ENCODE data around the gene PTGFRN.

Gene PTGFRN

DNA sequence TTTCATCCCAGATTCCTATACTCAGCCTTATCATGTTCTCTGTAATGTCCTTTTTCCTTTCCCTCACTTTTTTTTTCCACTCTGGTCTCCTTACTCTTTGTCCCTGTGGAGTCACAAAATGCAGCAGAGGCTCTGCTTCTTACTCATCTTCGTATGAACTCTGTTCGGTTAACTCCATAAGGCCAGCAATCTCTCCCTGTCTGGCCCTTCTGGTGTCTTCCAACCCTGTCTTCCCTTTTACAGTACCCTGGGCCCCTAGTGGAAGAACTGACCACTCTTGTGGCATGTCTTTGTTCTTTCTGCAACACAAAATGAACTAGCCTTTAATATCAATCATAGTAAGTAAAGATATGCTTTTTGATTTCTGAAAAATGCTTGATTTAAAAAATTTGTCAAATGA, 98.9 kb downstream of the PTGFRN start:
- no peak for DNase-seq

DNA sequence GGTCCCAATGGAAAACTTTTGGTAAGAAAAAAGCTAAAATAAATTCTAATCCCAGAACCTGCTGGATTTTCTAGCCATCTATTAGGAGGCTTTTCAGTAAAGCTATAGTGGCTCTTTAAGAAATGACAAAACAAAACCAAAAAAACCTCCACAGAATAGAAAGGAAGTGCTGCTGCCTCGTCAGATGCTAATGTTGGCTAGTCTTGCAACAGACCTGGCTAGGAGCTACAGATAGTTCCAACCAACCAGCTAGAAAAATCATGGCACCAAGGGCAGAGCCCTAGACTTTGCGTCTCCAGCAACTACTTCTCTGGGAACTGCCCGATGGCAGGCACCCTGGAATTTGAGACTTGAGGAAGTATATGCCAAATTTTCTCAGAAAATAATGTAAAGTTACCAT, 99.4 kb downstream of the PTGFRN start:
- DNase-seq, result peak in 1 of 4 experiments; percentile 5

DNA sequence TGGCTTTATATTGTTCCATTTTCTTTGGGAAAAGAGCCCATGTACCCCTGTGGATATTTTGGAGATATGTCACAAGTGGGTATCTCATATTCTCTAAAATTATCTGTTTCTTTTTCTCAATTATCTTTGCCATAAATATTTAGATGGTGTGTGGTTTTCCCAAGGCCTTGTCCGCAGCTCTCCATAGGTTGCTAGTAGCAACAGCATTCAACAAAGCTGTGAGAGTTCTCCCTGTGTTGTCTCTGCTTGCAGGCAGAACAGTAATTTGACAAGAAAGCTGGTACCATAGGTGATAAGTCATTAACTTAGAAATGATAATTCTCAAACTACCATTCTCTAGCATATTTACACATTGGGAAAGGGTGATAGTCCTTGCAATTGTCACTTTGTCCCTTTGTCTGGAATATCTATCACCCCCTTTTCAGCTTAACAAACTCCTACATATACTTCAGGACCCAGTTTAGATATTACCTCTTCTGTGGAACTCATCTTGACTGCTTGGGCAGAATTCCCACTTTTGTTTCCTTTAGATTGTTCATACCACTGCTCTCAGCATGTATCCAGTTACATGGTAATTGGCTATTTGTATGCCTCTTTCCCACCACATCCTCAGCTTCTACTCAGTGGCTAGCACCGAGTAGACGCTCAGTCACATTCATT, 100.7 kb downstream of the PTGFRN start:
- DNase-seq, result no peak

DNA sequence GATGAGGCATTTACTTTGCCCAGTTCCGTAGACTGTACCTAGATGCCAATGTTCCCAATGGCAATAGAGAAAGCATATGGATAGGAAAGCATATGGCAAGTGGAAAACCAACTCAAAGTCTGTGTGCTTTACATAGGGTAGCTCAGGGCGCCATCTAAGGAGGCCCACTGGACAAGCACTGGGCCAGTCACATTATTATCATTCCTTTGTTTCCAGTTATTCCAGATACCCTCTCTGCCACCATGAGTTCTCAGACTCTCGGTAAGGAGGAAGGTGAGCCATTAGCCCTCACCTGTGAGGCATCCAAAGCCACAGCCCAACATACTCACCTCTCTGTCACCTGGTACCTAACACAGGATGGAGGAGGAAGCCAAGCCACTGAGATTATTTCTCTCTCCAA, 101.6 kb downstream of the PTGFRN start:
- no peak for DNase-seq

DNA sequence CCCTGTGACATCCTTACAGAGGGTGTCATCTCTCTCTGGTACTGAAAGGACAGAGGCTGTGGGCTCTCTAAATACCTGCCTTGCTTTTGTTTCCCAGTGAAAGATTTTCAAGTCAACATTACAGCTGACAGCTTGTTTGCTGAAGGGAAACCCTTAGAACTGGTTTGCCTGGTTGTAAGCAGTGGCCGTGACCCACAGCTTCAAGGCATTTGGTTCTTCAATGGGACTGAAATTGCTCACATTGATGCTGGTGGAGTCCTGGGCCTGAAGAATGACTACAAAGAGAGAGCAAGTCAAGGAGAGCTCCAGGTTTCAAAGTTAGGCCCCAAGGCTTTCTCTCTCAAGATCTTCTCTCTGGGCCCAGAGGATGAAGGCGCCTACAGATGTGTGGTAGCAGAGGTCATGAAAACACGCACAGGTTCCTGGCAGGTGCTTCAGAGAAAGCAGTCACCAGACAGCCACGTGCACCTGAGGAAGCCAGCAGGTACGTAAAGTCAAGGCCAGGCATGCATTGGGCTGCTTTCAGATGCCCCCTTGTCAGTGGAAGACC, 103.7 kb downstream of the PTGFRN start:
- no peak for DNase-seq

DNA sequence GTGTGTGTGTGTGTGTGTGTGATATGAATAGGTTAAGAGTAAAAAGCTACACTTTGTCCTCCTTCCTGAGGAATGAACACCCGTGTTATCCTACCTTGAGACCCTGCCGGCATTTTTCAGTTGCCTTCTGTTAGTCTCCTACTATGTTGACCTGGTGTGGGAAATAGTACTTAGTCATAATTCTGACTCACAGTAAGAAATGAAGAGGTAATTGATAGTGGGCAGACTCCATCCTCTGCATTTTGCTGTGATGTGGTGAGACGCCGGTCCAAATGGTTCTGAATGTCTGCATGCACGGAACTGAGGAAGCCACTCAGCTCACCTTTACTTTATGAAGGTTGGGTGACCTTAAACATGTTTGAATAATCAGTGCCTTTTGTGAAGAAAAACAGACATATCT, 104.5 kb downstream of the PTGFRN start:
- no peak for DNase-seq

DNA sequence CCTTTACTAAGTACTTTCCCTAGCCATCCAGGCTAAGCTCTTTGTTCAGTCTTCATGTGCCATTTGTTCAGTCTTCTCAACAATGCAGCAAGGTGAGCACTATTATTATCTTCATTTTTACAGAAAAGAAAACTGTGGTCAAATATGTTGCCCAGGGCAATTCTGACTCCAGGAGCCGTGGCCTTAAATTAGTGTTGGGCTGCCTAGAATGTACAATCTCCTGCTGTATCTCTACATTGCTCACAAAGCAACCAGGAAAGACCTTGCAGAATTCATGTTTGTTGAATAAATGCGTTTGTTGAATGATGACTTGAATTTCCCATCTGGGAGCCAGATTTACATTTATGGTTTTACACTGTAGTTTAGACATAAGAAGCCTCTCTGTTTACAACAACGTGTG, 106.0 kb downstream of the PTGFRN start:
- DNase-seq, result no peak

DNA sequence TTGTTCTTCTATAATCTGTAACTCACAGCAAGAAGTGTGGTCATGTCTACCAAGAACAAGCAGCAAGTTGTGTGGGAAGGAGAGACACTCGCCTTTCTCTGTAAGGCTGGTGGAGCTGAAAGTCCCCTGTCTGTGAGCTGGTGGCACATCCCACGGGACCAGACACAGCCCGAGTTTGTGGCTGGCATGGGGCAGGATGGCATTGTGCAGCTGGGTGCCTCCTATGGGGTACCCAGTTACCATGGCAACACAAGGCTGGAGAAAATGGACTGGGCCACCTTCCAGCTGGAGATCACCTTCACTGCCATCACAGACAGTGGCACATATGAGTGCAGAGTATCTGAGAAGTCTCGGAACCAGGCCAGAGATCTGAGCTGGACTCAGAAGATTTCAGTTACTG, 107.3 kb downstream of the PTGFRN start:
- no peak for DNase-seq

DNA sequence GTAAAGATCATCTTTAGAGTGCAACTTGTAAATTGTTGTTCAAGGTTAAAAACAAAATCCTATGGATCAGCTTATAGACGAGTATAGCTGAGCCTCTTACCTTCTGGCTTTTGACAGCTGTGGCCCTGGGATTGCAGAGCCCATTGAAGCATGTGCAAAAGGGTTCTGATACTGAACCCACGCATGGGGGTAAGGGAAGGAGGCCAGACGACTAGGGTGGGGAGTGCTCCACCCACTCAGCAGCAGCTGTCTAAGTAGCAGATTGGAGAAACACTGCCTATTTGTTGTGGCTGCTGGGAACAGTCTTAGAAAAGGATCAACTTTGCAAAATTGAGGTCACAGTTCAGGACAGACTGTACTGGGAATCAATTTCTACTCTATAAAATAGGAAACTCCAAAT, 107.9 kb downstream of the PTGFRN start:
- DNase-seq, result no peak

DNA sequence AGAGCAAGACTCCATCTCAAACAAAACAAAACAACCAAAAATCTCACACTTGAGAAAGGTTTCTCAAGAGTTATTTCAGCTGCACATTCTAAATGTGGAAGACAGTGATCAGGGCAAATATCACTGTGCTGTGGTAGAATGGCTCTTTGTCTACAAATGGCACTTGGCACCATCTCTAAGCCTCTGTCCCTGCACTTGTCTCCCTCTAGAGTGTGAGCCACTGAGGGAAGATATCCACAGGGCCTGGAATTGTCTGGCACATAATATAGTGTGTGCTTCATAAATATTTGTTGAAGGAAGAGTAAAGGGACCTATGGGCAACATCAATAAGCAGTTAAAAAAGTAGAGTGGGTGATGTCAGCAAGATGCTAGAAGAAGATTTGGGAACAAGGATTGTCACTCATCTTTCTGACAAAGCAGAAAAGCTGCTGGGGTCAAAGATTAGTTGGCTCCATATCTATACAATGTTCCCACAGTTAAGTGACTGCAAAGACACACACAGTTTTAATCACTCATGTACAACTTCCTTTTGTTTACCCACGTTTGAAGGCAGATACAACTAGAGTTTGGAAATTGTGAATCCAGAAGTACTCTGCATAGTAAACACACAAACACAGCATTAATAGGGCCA, 110.9 kb downstream of the PTGFRN start:
- no peak for DNase-seq

DNA sequence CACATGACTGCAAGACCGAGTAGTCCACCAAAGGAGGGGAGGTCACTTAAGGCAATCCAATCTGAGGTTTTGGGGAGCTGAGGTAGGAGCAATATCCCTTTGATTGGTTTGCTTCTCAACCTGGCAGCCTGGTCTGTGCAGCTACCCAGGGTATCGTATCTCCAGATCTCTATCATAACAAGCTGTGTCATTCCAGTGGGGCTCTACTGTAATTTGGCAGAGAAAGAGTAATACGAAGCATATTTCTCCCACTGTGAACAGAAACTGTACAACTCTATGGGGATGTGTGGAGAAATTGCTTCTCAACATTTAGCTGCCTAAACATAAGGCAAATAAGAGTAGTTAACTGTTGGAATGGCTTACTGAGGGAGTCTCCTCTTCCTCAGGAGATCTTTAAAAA, 112.4 kb downstream of the PTGFRN start:
- DNase-seq, result no peak

DNA sequence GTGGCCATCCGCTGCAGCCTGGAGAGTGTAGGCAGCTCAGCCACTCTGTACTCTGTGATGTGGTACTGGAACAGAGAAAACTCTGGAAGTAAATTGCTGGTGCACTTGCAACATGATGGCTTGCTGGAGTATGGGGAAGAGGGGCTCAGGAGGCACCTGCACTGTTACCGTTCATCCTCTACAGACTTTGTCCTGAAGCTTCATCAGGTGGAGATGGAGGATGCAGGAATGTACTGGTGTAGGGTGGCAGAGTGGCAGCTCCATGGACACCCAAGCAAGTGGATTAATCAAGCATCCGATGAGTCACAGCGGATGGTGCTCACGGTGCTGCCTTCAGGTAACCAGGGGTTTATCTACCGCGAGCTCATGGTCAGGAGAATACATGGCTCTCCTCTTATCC, 115.9 kb downstream of the PTGFRN start:
- no peak for DNase-seq

DNA sequence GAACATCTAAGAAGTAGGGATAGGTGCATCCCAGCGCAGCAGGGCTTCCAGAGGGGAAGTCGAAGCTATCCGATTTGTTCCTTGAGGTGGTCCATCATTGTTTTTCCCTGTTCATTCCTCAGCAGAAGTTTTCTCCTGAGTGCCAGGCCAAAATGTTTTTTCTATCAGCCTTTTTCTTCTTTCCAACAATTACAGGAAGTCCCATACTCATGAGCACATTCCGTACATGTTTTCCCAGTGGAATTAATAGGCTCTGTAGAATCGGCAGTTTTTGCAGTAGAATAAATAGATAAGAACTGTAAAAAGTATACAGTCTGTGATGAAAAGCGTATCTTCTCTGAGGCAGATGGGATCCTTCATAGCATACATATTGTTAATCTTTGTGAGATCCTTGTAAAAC, 116.6 kb downstream of the PTGFRN start:
- DNase-seq, result no peak

DNA sequence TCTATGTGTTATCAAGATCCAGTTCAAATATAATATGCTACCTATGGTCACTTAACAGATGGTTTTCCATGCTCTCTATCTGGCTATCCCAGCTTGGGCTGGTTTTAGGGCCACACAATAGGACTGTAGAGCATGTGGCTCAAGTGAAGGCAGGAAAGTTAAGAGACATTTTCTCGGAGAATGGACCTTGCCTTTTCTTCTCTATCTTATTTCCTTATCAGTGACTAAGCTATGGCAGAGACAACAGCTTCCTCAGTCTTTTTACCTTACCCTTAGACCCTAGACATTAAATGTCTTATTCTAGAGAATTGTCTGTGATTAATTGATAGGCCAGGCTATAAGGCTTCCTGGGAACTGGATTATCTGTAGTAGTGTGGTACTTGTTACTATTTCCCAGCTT, 120.0 kb downstream of the PTGFRN start:
- DNase-seq, result no peak

DNA sequence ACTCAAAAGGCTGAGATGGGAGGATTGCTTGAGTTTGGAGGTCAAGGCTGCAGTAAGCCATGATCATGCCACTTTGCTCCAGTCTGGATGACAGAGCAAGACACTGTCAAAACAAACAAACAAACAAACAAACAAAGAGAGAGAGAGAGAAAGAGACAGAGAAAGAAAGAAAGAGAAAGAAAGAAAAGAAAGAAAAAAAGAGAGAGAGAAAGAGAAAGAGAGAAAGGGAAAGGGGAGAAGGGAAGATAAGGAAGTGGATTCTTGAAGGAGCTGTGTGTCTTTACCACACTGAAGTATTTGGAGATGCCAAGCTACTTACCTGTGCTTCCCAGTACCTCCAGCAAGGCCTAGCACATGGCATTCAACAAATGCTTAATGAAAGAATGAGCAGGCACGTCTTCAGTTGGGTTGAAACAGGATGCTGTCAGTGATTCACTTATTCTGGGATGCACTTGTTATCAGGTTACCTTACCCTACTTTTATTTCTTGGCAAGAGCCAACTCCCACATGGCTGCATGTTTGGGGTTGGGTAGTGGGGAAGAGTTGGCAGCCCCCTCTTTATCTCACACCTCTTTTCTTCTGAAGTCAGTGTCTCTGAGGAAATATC, 120.7 kb downstream of the PTGFRN start:
- no peak for DNase-seq

DNA sequence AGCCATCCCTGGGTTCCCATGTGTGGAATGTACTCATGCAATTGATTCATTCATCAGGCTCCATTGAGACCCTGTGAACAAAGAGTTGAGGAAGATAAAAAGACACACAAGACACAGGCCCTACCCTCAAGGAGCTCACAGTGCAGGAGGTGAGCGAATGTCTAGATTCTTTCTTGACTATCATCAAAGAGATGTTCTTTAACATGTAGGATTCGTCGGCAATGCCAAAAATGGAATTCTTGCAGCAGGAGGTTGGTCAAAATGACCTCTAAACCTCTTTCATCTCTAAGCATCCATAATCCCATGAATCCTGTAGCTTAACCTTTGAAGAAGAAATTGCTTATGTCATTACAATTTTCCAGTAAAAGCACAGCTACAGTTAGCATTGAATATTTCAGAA, 122.5 kb downstream of the PTGFRN start:
- DNase-seq, result no peak

DNA sequence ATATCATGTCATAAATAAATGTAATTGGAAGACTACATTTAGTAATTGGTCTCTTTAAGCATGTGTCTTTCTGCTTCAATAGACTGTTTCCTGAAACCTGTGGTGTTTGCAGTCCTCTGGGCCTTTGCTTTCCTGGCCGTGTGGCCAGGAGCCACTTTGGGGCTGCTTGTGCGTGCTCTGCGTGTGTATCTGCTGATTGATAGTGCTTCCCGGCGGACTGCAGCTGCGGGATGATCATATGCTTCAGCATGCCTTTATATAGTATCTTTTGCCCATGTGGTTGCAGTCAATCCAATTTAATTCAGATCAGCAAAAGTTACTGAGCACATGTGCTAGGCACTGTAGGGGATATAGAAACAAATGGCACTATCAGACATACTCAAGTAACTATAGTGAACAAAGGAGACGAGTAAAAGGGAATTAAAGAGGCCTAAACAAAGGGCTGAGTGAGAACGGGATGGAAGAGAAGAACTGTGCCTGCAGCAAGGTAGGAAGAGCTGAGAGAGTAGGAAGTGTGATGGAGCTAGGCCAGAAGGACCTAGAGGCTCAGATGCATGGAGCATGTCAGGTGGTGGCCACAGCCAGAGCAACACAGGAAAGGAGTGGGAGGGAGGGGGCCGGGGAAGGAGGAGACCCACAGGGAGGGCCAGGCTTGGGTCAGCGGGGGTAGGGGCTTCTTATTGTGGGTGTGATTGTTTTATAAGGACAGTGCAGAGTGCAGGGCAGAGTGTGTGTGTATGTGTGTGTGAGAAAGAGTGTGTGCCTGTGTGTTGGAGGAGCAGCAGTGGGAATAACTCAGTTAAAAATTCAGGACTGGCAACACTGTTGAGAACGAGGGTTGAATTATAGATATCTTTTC, 123.2 kb downstream of the PTGFRN start:
- DNase-seq, result no peak

DNA sequence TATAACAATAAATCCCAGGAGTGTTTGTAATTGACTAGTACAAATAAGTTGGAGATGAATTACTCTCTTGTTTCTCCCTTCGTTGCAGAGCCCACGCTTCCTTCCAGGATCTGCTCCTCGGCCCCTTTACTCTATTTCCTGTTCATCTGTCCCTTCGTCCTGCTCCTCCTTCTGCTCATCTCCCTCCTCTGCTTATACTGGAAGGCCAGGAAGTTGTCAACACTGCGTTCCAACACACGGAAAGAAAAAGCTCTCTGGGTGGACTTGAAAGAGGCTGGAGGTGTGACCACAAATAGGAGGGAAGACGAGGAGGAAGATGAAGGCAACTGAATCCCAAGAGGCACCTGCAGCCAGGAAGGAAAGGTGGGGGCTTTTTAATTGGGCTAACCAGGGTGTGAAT, 124.1 kb downstream of the PTGFRN start:
- no peak for DNase-seq

DNA sequence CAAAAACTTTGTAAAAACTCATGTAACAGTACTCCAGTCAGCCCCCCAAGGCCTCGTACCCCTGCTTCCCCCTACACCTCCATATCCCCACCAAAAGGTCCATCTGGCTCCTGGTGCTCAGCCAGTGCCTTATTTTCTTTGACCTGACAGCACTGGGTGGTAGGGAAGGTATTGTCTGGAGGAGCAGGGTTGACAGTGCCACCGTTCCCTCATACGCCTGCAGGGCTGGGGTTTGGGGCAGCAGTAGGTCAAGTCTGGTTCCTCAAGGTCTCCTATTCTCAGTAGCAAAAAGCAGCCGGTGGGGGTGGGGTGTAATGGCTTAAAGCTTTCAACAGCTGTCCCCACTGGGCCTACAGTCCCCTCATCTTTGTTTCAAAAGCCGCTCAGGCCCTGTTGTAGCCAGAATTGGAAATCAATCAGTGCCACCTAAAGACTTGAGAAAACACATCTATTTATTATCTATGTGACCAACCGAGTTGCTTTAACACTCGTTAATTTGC, 125.1 kb downstream of the PTGFRN start:
- no peak for DNase-seq

DNA sequence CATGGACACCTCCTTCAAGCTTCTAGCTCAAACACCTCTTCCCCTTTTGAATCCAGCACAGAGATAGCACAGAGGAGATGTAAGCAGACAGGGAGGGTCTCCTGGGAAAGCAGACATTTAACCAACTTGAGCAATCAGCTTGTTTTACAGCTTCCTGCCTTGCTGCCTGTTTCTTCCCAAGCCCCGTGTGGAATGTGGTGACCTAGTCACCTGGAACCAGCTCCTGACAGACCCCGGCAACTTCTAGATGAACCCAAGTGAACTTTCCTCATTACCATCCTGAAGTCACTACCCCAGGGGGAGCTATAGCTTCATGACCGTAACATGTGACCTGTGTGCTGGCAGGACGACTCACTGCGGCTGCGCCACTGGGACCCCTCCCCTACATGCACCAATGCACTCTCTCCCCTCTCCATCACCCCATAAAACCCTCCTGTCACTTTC, 126.3 kb downstream of the PTGFRN start:
- DNase-seq, result no peak

DNA sequence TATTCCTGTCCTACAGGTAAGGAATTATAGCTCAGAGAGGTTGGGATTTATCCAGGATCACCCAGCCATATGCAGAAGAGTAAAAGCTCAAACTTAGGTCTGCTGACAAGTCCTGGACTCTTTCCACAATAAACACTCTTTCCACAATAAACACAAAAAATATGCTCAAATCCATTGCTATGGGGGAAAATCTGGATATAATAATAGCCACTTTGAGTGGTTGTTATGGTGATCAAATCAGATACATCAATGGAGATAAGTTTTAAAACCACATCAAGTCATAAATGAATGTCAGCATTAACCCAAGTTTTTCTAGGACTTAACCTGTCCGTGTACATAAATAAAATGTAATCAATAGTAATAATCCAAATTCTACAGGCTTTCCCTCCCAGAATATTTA, 128.1 kb downstream of the PTGFRN start:
- DNase-seq, result no peak

DNA sequence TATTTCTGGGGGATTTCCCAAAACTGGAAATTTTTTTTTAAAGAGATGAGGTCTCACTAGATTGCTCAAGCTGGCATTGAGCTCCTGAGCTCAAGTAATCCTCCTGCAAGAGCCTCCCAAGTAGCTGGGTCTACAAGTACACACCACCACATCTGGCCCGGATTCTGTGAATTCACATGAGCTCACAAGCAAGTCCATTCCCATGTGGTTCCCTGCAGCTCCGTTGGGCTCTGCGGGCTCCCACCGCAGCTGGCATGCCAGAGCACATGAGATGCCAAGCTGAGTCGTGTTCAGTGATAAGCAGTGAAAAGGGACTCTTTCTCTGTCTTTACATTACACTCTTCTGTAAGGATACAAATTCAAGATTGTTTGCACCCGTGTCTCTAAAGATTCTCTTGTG, 128.5 kb downstream of the PTGFRN start:
- DNase-seq, result no peak
